ENCODE data around the gene IQCE. TPM values are rescaled to one million over a fixed set of nuclear protein-coding genes. Genes with fewer than 3 reads are reported as not detected.

The IQCE gene
- total RNA-seq, 1 experiment from 2014 or later, result 44.8 TPM

- POLR2A ChIA-PET, result no interaction called here
- in situ Hi-C loops (cut with HindIII; ENCODE audit: low pct_unique_long_range_greater_than_20kb, low sequenced_read_pairs) (no loop called here), intact Hi-C loops (cut with micrococcal nuclease; ENCODE audit: unreplicated experiment) (no loop called here)
- DNase-seq (ENCODE audit: low read depth, low spot score), result no peak
- Histone ChIP-seq H3K27me3 (ENCODE audit: control insufficient read depth, insufficient read depth, low read length) (no peaks in the 10 kb centered on the region), H3K4me1 (ENCODE audit: control insufficient read depth, insufficient read depth, low read length) (peaks cover 60% of the 10 kb centered on the region), H3K4me3 (ENCODE audit: low read depth in 2 of 2, low read length in 2 of 2) (no peak overlapping the region), H3K36me3 (ENCODE audit: control insufficient read depth, insufficient read depth, low read length) (peaks cover 2% of the 10 kb centered on the region; the same call in 1 of the 2 replicates), H3K27ac (ENCODE audit: low read length) (peak overlapping the region; percentile 83), H3K9me3 (ENCODE audit: control insufficient read depth, insufficient read depth, low read depth, low read length) (no peaks in the 10 kb centered on the region)
- CTCF ChIA-PET, result interaction anchor here (0.6 to 0.9 kb wide), 2 partner anchors 13 to 197 kb away, joined by 3 to 4 read pairs; partner anchors contain the start of gene TTYH3
- ATAC-seq, result peak; percentile 11; the same call in 1 of the 2 replicates
- TF ChIP-seq, protein P1, sequence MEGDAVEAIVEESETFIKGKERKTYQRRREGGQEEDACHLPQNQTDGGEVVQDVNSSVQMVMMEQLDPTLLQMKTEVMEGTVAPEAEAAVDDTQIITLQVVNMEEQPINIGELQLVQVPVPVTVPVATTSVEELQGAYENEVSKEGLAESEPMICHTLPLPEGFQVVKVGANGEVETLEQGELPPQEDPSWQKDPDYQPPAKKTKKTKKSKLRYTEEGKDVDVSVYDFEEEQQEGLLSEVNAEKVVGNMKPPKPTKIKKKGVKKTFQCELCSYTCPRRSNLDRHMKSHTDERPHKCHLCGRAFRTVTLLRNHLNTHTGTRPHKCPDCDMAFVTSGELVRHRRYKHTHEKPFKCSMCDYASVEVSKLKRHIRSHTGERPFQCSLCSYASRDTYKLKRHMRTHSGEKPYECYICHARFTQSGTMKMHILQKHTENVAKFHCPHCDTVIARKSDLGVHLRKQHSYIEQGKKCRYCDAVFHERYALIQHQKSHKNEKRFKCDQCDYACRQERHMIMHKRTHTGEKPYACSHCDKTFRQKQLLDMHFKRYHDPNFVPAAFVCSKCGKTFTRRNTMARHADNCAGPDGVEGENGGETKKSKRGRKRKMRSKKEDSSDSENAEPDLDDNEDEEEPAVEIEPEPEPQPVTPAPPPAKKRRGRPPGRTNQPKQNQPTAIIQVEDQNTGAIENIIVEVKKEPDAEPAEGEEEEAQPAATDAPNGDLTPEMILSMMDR (IDR thresholded peaks at IDR 0.05), result no peak
- TF ChIP-seq TCF7L2 (IDR thresholded peaks at IDR 0.05; ENCODE audit: low read depth, low read length) (no peak), REST (IDR thresholded peaks at IDR 0.05; ENCODE audit: insufficient read depth in 1 of 2, low read depth in 2 of 2, low read length in 1 of 2) (no peak), POLR2AphosphoS5 (IDR thresholded peaks at IDR 0.05; ENCODE audit: low read depth, low read length) (no peak), SIN3A (IDR thresholded peaks at IDR 0.05; ENCODE audit: borderline replicate concordance, insufficient read depth, low read depth, low read length) (no peak)
- no TSS peak for BruUV-seq (replicated peaks)
These were observed 85.9 kb downstream of the IQCE start for GRCh38 chr7:2644562-2645273.

DNA sequence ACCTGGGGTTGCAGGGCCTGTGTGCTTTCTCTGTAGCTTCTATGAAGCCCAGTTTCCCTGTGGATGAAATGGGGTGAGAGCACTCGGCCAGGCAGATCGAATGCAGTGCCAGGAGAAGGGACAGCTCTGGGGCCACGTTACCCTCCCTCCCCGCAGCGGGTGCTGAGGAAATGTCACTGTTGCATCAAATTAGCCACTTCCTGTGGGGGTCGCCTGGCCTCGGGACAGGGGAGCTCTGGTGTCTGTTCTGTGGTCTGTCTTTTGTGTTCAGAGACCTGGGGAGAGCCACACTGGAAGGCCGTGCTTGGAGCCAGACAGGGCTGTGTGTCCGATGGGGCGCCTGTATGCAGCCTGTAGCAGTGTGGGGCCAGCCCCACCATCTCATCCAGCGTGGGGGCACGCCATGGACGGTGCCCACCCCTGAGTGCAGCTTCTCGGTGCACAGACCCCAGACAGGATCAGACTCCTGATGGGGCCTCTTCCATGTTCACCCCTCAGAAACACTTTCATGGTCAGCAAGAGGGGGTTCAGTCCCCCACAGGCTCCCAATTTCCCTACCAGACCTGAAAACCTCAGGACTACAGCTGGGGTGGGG lies 86.6 kb downstream of the IQCE start:
- Histone ChIP-seq H3K9me3 (ENCODE audit: control insufficient read depth, insufficient read depth, low read depth, low read length) (no peaks in the 10 kb centered on the region), H3K36me3 (ENCODE audit: control insufficient read depth, insufficient read depth, low read length) (peaks cover 2% of the 10 kb centered on the region; the same call in 1 of the 2 replicates), H3K27me3 (ENCODE audit: control insufficient read depth, insufficient read depth, low read length) (no peaks in the 10 kb centered on the region), H3K4me3 (ENCODE audit: low read depth in 2 of 2, low read length in 2 of 2) (no peak overlapping the region), H3K4me1 (ENCODE audit: control insufficient read depth, insufficient read depth, low read length) (peaks cover 53% of the 10 kb centered on the region), H3K27ac (ENCODE audit: low read length) (peak overlapping the region; percentile 83)
- TF ChIP-seq POLR2AphosphoS5 (IDR thresholded peaks at IDR 0.05; ENCODE audit: low read depth, low read length) (no peak), SIN3A (IDR thresholded peaks at IDR 0.05; ENCODE audit: borderline replicate concordance, insufficient read depth, low read depth, low read length) (no peak), REST (IDR thresholded peaks at IDR 0.05; ENCODE audit: insufficient read depth in 1 of 2, low read depth in 2 of 2, low read length in 1 of 2) (no peak), TCF7L2 (IDR thresholded peaks at IDR 0.05; ENCODE audit: low read depth, low read length) (no peak)
- TF ChIP-seq, protein P1 (IDR thresholded peaks at IDR 0.05), result no peak
- ATAC-seq (no peak), DNase-seq (ENCODE audit: low read depth, low spot score) (no peak)
- CTCF ChIA-PET, result interaction anchor here (0.5 kb wide), 1 partner anchor 39 kb away, joined by 3 read pairs; no protein-coding TSS in a partner anchor
- BruUV-seq (replicated peaks), result no TSS peak
- POLR2A ChIA-PET, result no interaction called here
- in situ Hi-C loops (cut with HindIII; ENCODE audit: low pct_unique_long_range_greater_than_20kb, low sequenced_read_pairs), result no loop called here
- intact Hi-C loops (cut with micrococcal nuclease; ENCODE audit: unreplicated experiment), result no loop called here
